ENCODE measurements around the gene IDH2. TPM values are rescaled to one million over a fixed set of nuclear protein-coding genes. Genes with fewer than 3 reads are reported as not detected.

The IDH2 gene
- total and polyA plus RNA-seq, 2 donors (not counting 3 experiments of a cell fraction or from before 2014, with no cell fraction given): 123 to 127 TPM

DNA sequence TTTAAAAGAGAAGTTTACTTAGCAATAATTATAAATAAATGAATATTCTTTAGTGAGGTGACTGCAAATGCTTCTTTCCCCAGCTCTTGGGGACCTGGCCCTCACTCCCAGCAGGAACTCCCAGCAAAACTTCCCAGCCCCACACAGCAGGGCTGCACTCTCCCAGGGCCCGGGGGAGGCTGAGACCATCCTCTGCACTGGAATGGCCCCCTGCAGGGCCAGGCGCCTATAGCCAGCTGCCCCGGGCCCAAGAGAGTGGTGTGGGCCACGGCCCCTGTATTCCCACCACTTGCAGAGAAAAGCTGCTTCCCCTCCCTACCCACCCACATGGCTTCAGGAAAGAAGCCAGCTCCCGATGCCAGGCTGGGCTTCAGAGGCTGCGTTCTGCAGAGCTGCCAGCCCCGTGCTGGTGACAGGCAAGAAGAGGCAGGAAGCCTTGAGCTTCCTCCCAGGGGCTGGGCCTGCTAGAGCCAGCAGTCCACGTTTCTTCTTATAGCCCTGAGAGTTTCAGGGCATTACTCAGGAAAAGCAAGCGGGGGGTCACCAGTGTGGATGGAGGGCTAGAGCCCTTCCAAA is 20.0 kb downstream of the IDH2 start:
- BruUV-seq (replicated peaks): no TSS peak
- H3K27ac ChIP-seq (ENCODE audit: insufficient read depth, low read depth, low read length): no peak overlapping the region
- H3K9ac ChIP-seq (replicated peaks; ENCODE audit: extremely low read depth, insufficient read depth, low read length): no peak overlapping the region
- H3K79me2 ChIP-seq (ENCODE audit: control insufficient read depth, insufficient read depth, low read length): no peaks in the 10 kb centered on the region
- no peaks in the 10 kb centered on the region for H3K27me3 ChIP-seq (ENCODE audit: control insufficient read depth in 2 of 2, insufficient read depth in 2 of 2, low read length in 2 of 2)
- POLR2A ChIA-PET: interaction anchor here (1.5 kb wide), 1 partner anchor 20 kb away, joined by 5 read pairs; the partner anchor contains the start of gene IDH2
- no peak overlapping the region for H2AFZ ChIP-seq (ENCODE audit: low read depth, low read length)
- peaks cover 0 to 28% of the 10 kb centered on the region in 2 experiments for H3K36me3 ChIP-seq (ENCODE audit: control insufficient read depth in 2 of 2, extremely low read depth in 1 of 2, insufficient read depth in 2 of 2, low read length in 2 of 2)
- no peak overlapping the region for H3K4me2 ChIP-seq (ENCODE audit: insufficient read depth, low read length)
- H4K20me1 ChIP-seq (replicated peaks; ENCODE audit: control insufficient read depth, extremely low read depth, insufficient read depth, low read length): no peaks in the 10 kb centered on the region
- CTCF ChIA-PET: interaction anchor here (0.8 to 1.9 kb wide), 6 partner anchors 11 to 321 kb away, joined by 3 to 6 read pairs (median 4); partner anchors contain the start of gene IDH2
- TF ChIP-seq, protein P1, sequence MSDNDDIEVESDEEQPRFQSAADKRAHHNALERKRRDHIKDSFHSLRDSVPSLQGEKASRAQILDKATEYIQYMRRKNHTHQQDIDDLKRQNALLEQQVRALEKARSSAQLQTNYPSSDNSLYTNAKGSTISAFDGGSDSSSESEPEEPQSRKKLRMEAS (IDR thresholded peaks at IDR 0.05; ENCODE audit: insufficient read depth, insufficient read length): no peak
- no peak for TF ChIP-seq POLR2AphosphoS5 (IDR thresholded peaks at IDR 0.05; ENCODE audit: insufficient read depth, low read depth, low read length)
- TF ChIP-seq, protein P2, sequence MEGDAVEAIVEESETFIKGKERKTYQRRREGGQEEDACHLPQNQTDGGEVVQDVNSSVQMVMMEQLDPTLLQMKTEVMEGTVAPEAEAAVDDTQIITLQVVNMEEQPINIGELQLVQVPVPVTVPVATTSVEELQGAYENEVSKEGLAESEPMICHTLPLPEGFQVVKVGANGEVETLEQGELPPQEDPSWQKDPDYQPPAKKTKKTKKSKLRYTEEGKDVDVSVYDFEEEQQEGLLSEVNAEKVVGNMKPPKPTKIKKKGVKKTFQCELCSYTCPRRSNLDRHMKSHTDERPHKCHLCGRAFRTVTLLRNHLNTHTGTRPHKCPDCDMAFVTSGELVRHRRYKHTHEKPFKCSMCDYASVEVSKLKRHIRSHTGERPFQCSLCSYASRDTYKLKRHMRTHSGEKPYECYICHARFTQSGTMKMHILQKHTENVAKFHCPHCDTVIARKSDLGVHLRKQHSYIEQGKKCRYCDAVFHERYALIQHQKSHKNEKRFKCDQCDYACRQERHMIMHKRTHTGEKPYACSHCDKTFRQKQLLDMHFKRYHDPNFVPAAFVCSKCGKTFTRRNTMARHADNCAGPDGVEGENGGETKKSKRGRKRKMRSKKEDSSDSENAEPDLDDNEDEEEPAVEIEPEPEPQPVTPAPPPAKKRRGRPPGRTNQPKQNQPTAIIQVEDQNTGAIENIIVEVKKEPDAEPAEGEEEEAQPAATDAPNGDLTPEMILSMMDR (IDR thresholded peaks at IDR 0.05; ENCODE audit: extremely low read depth in 1 of 2, insufficient read depth in 1 of 2, low read depth in 1 of 2, low read length in 2 of 2): no peak
- TF ChIP-seq EZH2 (IDR thresholded peaks at IDR 0.05; ENCODE audit: borderline replicate concordance, low read depth, low read length, severe bottlenecking): no peak
- TF ChIP-seq GATA2 (IDR thresholded peaks at IDR 0.05; ENCODE audit: insufficient read depth, insufficient read length, low read depth, low read length): no peak
- TF ChIP-seq MYC (IDR thresholded peaks at IDR 0.05; ENCODE audit: low read depth, low read length): no peak
- no peak for TF ChIP-seq FOS (IDR thresholded peaks at IDR 0.05; ENCODE audit: borderline replicate concordance, insufficient read depth, low read length)
- no peak for TF ChIP-seq JUN (IDR thresholded peaks at IDR 0.05; ENCODE audit: borderline replicate concordance, insufficient read depth, insufficient read length, low read depth)
- TF ChIP-seq POLR2A (IDR thresholded peaks at IDR 0.05; ENCODE audit: low read depth, low read length): no peak
- DNase-seq (ENCODE audit: low read depth, low spot score) (no peak), FAIRE-seq (no peak)
- H3K4me1 ChIP-seq (ENCODE audit: control insufficient read depth, extremely low read depth, insufficient read depth, low read length): no peaks in the 10 kb centered on the region
- no peaks in the 10 kb centered on the region for H3K9me3 ChIP-seq (replicated peaks; ENCODE audit: control insufficient read depth, insufficient read depth, low read length)
- dilution Hi-C loops (cut with MboI; ENCODE audit: extremely low pct_ligation_motif_present, low sequenced_read_pairs) (no loop called here), intact Hi-C loops (cut with micrococcal nuclease) (no loop called here)
- no peaks in the 10 kb centered on the region for H3K9me1 ChIP-seq (replicated peaks; ENCODE audit: control insufficient read depth, extremely low read depth, insufficient read depth, low read length)
- no peak overlapping the region for H3K4me3 ChIP-seq (replicated peaks in 1 of 3; ENCODE audit: insufficient read depth in 1 of 3, low read depth in 1 of 3, low read length in 3 of 3)

Measured in endothelial cell of umbilical vein (primary cell).